ENCODE data around the gene H1-8.

The H1-8 gene

DNA sequence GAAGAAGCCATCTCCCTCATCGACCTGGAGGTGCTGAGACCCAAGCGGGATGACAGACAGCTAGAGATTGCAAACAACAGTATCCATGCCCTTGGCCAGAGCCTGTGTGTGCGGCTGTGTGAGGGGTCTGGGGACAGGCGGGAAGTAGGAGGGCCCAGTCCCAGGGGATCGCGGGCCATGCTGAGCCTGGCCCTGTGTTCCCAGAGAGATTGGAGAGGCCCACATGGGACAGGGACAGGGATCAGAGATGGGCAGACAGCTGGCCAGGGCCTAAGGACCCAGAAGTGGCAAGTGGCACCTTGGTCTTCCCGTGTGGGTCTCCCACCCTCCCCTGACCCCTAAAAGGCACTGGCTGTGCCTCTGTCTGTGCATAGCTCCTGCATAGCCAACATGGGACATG, 25.5 kb upstream of the H1-8 start:
- Histone ChIP-seq H3F3A (ENCODE audit: insufficient read depth) (no peaks in the 10 kb centered on the region), H3K36me3 (ENCODE audit: low read length) (no peaks in the 10 kb centered on the region), H3K27me3 (ENCODE audit: low read length) (no peaks in the 10 kb centered on the region), H3K9ac (ENCODE audit: low read length) (no peak overlapping the region), H2AFZ (ENCODE audit: low read depth, low read length, severe bottlenecking) (no peak overlapping the region), H4K20me1 (ENCODE audit: low read depth, low read length) (no peaks in the 10 kb centered on the region), H3K4me3 (ENCODE audit: insufficient read depth, low read length, poor library complexity, severe bottlenecking) (no peak overlapping the region), H3K27ac (ENCODE audit: low read depth, low read length) (no peak overlapping the region), H3K4me2 (ENCODE audit: low read depth, low read length, poor library complexity, severe bottlenecking) (no peak overlapping the region), H3K9me3 (ENCODE audit: insufficient read depth, low read length) (no peaks in the 10 kb centered on the region), H3K9me2 (replicated peaks; ENCODE audit: insufficient read depth, low read length) (no peaks in the 10 kb centered on the region), H3K79me2 (ENCODE audit: insufficient read depth, low read length) (no peaks in the 10 kb centered on the region)
- TF ChIP-seq CTCF (IDR thresholded peaks at IDR 0.05; ENCODE audit: insufficient read depth, low read length, poor library complexity, severe bottlenecking) (no peak), EZH2phosphoT487 (conservative IDR thresholded peaks at IDR 0.05; ENCODE audit: low read length) (no peak)

GRCh38 chr3:129518038-129518561, 24.9 kb upstream of the H1-8 start:
- Histone ChIP-seq H3K9me2 (replicated peaks; ENCODE audit: insufficient read depth, low read length) (no peaks in the 10 kb centered on the region), H3F3A (ENCODE audit: insufficient read depth) (no peaks in the 10 kb centered on the region), H2AFZ (ENCODE audit: low read depth, low read length, severe bottlenecking) (no peak overlapping the region), H3K79me2 (ENCODE audit: insufficient read depth, low read length) (no peaks in the 10 kb centered on the region), H3K4me2 (ENCODE audit: low read depth, low read length, poor library complexity, severe bottlenecking) (no peak overlapping the region), H3K27ac (ENCODE audit: low read depth, low read length) (no peak overlapping the region), H3K27me3 (ENCODE audit: low read length) (no peaks in the 10 kb centered on the region), H4K20me1 (ENCODE audit: low read depth, low read length) (no peaks in the 10 kb centered on the region), H3K4me3 (ENCODE audit: insufficient read depth, low read length, poor library complexity, severe bottlenecking) (no peak overlapping the region), H3K36me3 (ENCODE audit: low read length) (no peaks in the 10 kb centered on the region), H3K9ac (ENCODE audit: low read length) (no peak overlapping the region), H3K9me3 (ENCODE audit: insufficient read depth, low read length) (no peaks in the 10 kb centered on the region)
- TF ChIP-seq EZH2phosphoT487 (conservative IDR thresholded peaks at IDR 0.05; ENCODE audit: low read length): no peak
- no peak for TF ChIP-seq CTCF (IDR thresholded peaks at IDR 0.05; ENCODE audit: insufficient read depth, low read length, poor library complexity, severe bottlenecking)

DNA sequence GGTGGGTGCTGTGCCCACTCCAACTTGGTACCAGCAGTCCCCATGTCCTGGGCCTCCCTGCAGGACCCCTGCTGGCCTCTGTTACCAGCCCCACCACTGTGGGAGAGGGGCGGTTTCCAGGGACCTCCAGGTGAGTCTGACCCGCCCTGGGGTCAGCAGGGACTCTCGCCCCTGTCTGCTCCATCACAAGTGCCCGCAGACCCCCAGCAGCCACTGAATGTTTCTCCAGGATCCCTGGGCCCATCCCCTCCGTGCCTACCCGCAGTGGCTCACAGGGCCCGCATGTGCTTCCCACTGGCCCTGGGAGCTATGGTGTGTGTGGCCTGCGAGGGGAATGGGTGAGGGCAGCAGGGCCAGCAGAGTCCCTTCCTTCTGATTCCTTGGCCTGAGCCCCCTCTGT, 24.4 kb upstream of the H1-8 start:
- TF ChIP-seq CTCF (IDR thresholded peaks at IDR 0.05; ENCODE audit: insufficient read depth, low read length, poor library complexity, severe bottlenecking) (no peak), EZH2phosphoT487 (conservative IDR thresholded peaks at IDR 0.05; ENCODE audit: low read length) (no peak)
- Histone ChIP-seq H3K36me3 (ENCODE audit: low read length) (no peaks in the 10 kb centered on the region), H3K4me2 (ENCODE audit: low read depth, low read length, poor library complexity, severe bottlenecking) (no peak overlapping the region), H3K79me2 (ENCODE audit: insufficient read depth, low read length) (no peaks in the 10 kb centered on the region), H3K27me3 (ENCODE audit: low read length) (no peaks in the 10 kb centered on the region), H2AFZ (ENCODE audit: low read depth, low read length, severe bottlenecking) (no peak overlapping the region), H3K9me2 (replicated peaks; ENCODE audit: insufficient read depth, low read length) (no peaks in the 10 kb centered on the region), H3K9ac (ENCODE audit: low read length) (no peak overlapping the region), H3F3A (ENCODE audit: insufficient read depth) (no peaks in the 10 kb centered on the region), H4K20me1 (ENCODE audit: low read depth, low read length) (no peaks in the 10 kb centered on the region), H3K27ac (ENCODE audit: low read depth, low read length) (no peak overlapping the region), H3K4me3 (ENCODE audit: insufficient read depth, low read length, poor library complexity, severe bottlenecking) (no peak overlapping the region), H3K9me3 (ENCODE audit: insufficient read depth, low read length) (no peaks in the 10 kb centered on the region)

All from SU-DHL-6 (cell line).